ENCODE data around the gene MED12L.

Gene MED12L

DNA sequence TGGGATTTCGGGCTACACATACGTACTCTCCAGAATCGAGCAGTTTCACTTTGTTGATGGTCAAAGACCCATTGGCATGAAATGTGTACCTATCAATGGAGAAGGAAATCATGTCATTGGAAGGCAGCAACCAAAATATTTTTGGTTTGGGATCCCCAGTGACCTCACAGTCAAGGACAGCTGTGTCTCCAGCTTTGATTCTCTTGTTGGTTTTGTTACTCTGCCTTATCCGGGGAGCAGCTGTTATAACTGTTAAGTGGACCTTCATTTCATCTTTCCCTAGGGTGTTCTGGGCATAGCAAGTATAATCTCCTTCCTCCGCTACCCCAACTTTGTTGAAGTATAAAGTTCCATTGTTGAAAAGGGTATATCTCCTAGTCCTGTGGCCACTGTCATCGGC lies 352.4 kb downstream of the MED12L start:
- H3K27ac ChIP-seq (replicated peaks), result no peak overlapping the region
- H3K4me3 ChIP-seq (replicated peaks; ENCODE audit: insufficient read depth, low read length), result no peak overlapping the region
- H3K27me3 ChIP-seq (ENCODE audit: insufficient read depth, poor library complexity, severe bottlenecking), result no peaks in the 10 kb centered on the region
- DNase-seq (ENCODE audit: low read depth in 1 of 2, low spot score in 1 of 2), result no peak
- no peak for TF ChIP-seq SPI1 (IDR thresholded peaks at IDR 0.05; ENCODE audit: borderline replicate concordance, low read depth)
- TF ChIP-seq, protein P1, sequence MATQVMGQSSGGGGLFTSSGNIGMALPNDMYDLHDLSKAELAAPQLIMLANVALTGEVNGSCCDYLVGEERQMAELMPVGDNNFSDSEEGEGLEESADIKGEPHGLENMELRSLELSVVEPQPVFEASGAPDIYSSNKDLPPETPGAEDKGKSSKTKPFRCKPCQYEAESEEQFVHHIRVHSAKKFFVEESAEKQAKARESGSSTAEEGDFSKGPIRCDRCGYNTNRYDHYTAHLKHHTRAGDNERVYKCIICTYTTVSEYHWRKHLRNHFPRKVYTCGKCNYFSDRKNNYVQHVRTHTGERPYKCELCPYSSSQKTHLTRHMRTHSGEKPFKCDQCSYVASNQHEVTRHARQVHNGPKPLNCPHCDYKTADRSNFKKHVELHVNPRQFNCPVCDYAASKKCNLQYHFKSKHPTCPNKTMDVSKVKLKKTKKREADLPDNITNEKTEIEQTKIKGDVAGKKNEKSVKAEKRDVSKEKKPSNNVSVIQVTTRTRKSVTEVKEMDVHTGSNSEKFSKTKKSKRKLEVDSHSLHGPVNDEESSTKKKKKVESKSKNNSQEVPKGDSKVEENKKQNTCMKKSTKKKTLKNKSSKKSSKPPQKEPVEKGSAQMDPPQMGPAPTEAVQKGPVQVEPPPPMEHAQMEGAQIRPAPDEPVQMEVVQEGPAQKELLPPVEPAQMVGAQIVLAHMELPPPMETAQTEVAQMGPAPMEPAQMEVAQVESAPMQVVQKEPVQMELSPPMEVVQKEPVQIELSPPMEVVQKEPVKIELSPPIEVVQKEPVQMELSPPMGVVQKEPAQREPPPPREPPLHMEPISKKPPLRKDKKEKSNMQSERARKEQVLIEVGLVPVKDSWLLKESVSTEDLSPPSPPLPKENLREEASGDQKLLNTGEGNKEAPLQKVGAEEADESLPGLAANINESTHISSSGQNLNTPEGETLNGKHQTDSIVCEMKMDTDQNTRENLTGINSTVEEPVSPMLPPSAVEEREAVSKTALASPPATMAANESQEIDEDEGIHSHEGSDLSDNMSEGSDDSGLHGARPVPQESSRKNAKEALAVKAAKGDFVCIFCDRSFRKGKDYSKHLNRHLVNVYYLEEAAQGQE (IDR thresholded peaks at IDR 0.05; ENCODE audit: insufficient replicate concordance, low read depth), result no peak
- TF ChIP-seq, protein P2, sequence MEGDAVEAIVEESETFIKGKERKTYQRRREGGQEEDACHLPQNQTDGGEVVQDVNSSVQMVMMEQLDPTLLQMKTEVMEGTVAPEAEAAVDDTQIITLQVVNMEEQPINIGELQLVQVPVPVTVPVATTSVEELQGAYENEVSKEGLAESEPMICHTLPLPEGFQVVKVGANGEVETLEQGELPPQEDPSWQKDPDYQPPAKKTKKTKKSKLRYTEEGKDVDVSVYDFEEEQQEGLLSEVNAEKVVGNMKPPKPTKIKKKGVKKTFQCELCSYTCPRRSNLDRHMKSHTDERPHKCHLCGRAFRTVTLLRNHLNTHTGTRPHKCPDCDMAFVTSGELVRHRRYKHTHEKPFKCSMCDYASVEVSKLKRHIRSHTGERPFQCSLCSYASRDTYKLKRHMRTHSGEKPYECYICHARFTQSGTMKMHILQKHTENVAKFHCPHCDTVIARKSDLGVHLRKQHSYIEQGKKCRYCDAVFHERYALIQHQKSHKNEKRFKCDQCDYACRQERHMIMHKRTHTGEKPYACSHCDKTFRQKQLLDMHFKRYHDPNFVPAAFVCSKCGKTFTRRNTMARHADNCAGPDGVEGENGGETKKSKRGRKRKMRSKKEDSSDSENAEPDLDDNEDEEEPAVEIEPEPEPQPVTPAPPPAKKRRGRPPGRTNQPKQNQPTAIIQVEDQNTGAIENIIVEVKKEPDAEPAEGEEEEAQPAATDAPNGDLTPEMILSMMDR (IDR thresholded peaks at IDR 0.05; ENCODE audit: insufficient read depth, low read length), result no peak
- no peak for TF ChIP-seq GABPA (IDR thresholded peaks at IDR 0.05; ENCODE audit: low read depth)
- TF ChIP-seq POLR2AphosphoS5 (IDR thresholded peaks at IDR 0.05; ENCODE audit: low read depth), result no peak

DNA sequence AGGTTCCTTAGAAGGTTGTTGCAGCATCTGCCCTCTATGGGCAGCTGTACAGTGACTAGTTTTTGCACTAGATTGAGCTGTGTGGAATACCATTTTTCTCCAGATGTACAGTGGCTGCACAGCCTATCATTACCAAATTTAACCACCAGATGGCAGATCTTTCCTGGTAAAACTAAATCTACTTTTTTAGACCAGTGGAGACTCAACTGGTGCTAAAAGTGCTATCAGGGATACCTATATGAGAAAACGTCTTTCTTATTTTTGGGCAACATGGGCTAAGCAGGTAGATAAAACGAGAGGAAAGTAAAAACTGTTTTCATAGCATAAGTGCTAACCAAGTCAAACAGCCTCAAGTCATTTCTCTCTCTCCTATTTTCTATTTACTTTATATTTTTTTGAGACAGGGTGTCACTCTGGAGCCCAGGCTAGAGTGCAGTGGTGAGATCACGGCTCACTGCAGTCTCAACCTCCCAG lies 354.2 kb downstream of the MED12L start:
- Histone ChIP-seq H3K4me3 (replicated peaks; ENCODE audit: insufficient read depth, low read length) (no peak overlapping the region), H3K27me3 (ENCODE audit: insufficient read depth, poor library complexity, severe bottlenecking) (no peaks in the 10 kb centered on the region), H3K27ac (replicated peaks) (no peak overlapping the region)
- DNase-seq (ENCODE audit: low read depth in 1 of 2, low spot score in 1 of 2), result peak; percentile 25 to 62
- no peak for TF ChIP-seq SPI1 (IDR thresholded peaks at IDR 0.05; ENCODE audit: borderline replicate concordance, low read depth)
- TF ChIP-seq, protein P2 (IDR thresholded peaks at IDR 0.05; ENCODE audit: insufficient read depth, low read length), result peak; percentile 62

DNA sequence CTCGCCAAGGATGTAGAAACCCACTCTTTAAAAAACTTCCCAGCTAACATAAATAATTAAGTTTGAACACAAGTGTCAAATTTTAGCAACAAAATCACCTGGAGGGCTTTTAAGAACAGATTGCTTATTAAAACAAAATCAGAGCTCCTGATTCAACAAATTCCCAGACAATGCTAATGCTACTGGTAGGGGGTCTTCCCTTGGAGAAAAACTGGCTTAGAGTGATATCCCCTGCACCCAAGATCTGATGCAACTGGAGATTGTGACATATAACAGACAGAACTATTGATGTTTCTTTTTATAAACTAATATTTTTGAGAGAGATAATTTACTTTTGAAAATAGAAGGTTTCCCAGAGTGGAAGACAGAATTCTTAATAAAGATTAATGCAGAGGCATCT lies 355.5 kb downstream of the MED12L start:
- Histone ChIP-seq H3K27ac (replicated peaks) (no peak overlapping the region), H3K27me3 (ENCODE audit: insufficient read depth, poor library complexity, severe bottlenecking) (no peaks in the 10 kb centered on the region), H3K4me3 (replicated peaks; ENCODE audit: insufficient read depth, low read length) (no peak overlapping the region)
- DNase-seq (ENCODE audit: low read depth in 1 of 2, low spot score in 1 of 2), result no peak
- TF ChIP-seq SPI1 (IDR thresholded peaks at IDR 0.05; ENCODE audit: borderline replicate concordance, low read depth) (no peak), POLR2AphosphoS5 (IDR thresholded peaks at IDR 0.05; ENCODE audit: low read depth) (no peak), GABPA (IDR thresholded peaks at IDR 0.05; ENCODE audit: low read depth) (no peak)
- TF ChIP-seq, protein P2 (IDR thresholded peaks at IDR 0.05; ENCODE audit: insufficient read depth, low read length), result no peak
- TF ChIP-seq, protein P1 (IDR thresholded peaks at IDR 0.05; ENCODE audit: insufficient replicate concordance, low read depth), result no peak

DNA sequence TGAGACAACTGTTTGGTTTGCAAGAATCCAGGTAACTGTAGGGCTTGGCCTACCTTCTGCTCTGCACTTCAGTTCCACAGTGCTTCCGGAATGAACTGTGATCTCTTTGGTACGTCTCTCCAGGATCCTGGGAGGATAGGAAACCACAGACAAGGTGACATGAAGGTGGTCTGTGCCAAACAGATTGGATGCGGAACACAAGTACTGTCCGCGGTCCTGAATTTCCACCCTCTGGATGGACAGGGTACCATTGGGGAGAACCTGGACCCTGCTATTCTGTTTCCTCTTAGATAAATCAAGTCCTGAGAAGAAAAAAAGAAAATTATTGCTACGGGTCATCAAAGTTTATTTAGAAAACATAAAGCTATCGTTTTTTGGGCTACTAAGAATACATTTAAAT lies 358.1 kb downstream of the MED12L start:
- H3K27ac ChIP-seq (replicated peaks), result no peak overlapping the region
- no peak for DNase-seq (ENCODE audit: low read depth in 1 of 2, low spot score in 1 of 2)
- no peaks in the 10 kb centered on the region for H3K27me3 ChIP-seq (ENCODE audit: insufficient read depth, poor library complexity, severe bottlenecking)
- TF ChIP-seq, protein P1 (IDR thresholded peaks at IDR 0.05; ENCODE audit: insufficient replicate concordance, low read depth), result peak; percentile 91
- TF ChIP-seq GABPA (IDR thresholded peaks at IDR 0.05; ENCODE audit: low read depth), result no peak
- no peak overlapping the region for H3K4me3 ChIP-seq (replicated peaks; ENCODE audit: insufficient read depth, low read length)
